ENCODE measurements around the gene RDX. TPM values are rescaled to one million over a fixed set of nuclear protein-coding genes. Genes with fewer than 3 reads are reported as not detected.
"Not testable (repeated sequence)": the region's sequence is repeated elsewhere in the genome, so short reads cannot be mapped to it uniquely, and the experiment has no call there.

RDX gene
- total RNA-seq, 4 donors from 2014 or later: 95.7 to 140 (median 115) TPM

- in situ Hi-C loops (cut with MboI; ENCODE audit: low sequenced_read_pairs in 4 of 4): loop anchor here in 1 of 4 donors (25.0 kb wide), 1 partner anchor 1039 kb away; the partner anchor contains the start of gene POU2AF2
- DNase-seq (no peak), ATAC-seq (no peak)
- TF ChIP-seq POLR2A (IDR thresholded peaks at IDR 0.05) (no peak), CTCF (IDR thresholded peaks at IDR 0.05 in 4 of 5, conservative IDR thresholded peaks at IDR 0.05 in 1 of 5) (no peak)
- no peaks in the 10 kb centered on the region for H3K36me3 ChIP-seq
- intact Hi-C loops (cut with DNase I; ENCODE audit: low total_unique reads): no loop called here
- no peaks in the 10 kb centered on the region for H3K4me1 ChIP-seq
- no peak overlapping the region for H3K27ac ChIP-seq
- no peaks in the 10 kb centered on the region for H3K27me3 ChIP-seq
- no peaks in the 10 kb centered on the region for H3K9me3 ChIP-seq
- H3K4me3 ChIP-seq: no peak overlapping the region
Measured at GRCh38 chr11:110198031-110198729, 98.2 kb downstream of the RDX start.

- Histone ChIP-seq H3K9me3 (no peaks in the 10 kb centered on the region), H3K27me3 (no peaks in the 10 kb centered on the region), H3K4me3 (no peak overlapping the region), H3K27ac (no peak overlapping the region), H3K36me3 (no peaks in the 10 kb centered on the region), H3K4me1 (no peaks in the 10 kb centered on the region)
- DNase-seq (no peak), ATAC-seq (no peak)
- no peak for TF ChIP-seq CTCF (IDR thresholded peaks at IDR 0.05 in 4 of 5, conservative IDR thresholded peaks at IDR 0.05 in 1 of 5)
- no peak for TF ChIP-seq POLR2A (IDR thresholded peaks at IDR 0.05)
- in situ Hi-C loops (cut with MboI; ENCODE audit: low sequenced_read_pairs in 4 of 4): loop anchor here in 1 of 4 donors (25.0 kb wide), 1 partner anchor 1040 kb away; the partner anchor contains the start of gene POU2AF2
- intact Hi-C loops (cut with DNase I; ENCODE audit: low total_unique reads): no loop called here
Measured at GRCh38 chr11:110196884-110197420, 99.5 kb downstream of the RDX start.

GRCh38 chr11:110196241-110196754 is 100.1 kb downstream of the RDX start:
- DNase-seq: no peak
- in situ Hi-C loops (cut with MboI; ENCODE audit: low sequenced_read_pairs in 4 of 4): loop anchor here in 1 of 4 donors (25.0 kb wide), 1 partner anchor 1041 kb away; the partner anchor contains the start of gene POU2AF2
- intact Hi-C loops (cut with DNase I; ENCODE audit: low total_unique reads): no loop called here
- no peak overlapping the region for H3K27ac ChIP-seq
- no peaks in the 10 kb centered on the region for H3K36me3 ChIP-seq
- no peaks in the 10 kb centered on the region for H3K4me1 ChIP-seq
- H3K27me3 ChIP-seq: no peaks in the 10 kb centered on the region
- no peak for ATAC-seq
- no peak overlapping the region for H3K4me3 ChIP-seq
- TF ChIP-seq POLR2A (IDR thresholded peaks at IDR 0.05) (no peak), CTCF (IDR thresholded peaks at IDR 0.05 in 4 of 5, conservative IDR thresholded peaks at IDR 0.05 in 1 of 5) (no peak)
- H3K9me3 ChIP-seq: no peaks in the 10 kb centered on the region

GRCh38 chr11:110194211-110194766 is 102.1 kb downstream of the RDX start:
- ATAC-seq; H3K27me3 ChIP-seq; H3K9me3 ChIP-seq; intact Hi-C loops (cut with DNase I; ENCODE audit: low total_unique reads); DNase-seq; H3K4me1 ChIP-seq; H3K36me3 ChIP-seq; H3K27ac ChIP-seq; H3K4me3 ChIP-seq: not testable (repeated sequence)
- in situ Hi-C loops (cut with MboI; ENCODE audit: low sequenced_read_pairs in 4 of 4): loop anchor here in 1 of 4 donors (25.0 kb wide), 1 partner anchor 1043 kb away; the partner anchor contains the start of gene POU2AF2

- in situ Hi-C loops (cut with MboI; ENCODE audit: low sequenced_read_pairs in 4 of 4): loop anchor here in 1 of 4 donors (25.0 kb wide), 1 partner anchor 1045 kb away; the partner anchor contains the start of gene POU2AF2
- H3K4me3 ChIP-seq; H3K4me1 ChIP-seq; ATAC-seq; intact Hi-C loops (cut with DNase I; ENCODE audit: low total_unique reads); H3K36me3 ChIP-seq; DNase-seq; H3K27ac ChIP-seq; H3K9me3 ChIP-seq; H3K27me3 ChIP-seq: not testable (repeated sequence)
Measured at GRCh38 chr11:110192604-110193282, 103.7 kb downstream of the RDX start.
